Left lung (tissue), 10 donors: ENCODE measurements around the gene DYRK1A. TPM values are rescaled to one million over a fixed set of nuclear protein-coding genes. Genes with fewer than 3 reads are reported as not detected.

Experiments
- ATAC-seq: fragments of 200-7000 bp; cut with Tn5 transposase; one replicate; pipeline ENCODE4 v1.9.1; 2020; ENCODE audit warnings: moderate library complexity
- DNase-seq, 4 donors: peaks; one replicate each; pipeline ENCODE4 v3.0.0-alpha.2; 2013 to 2020
- H3K27ac ChIP-seq, 2 donors: fragments of 200-600 bp; sonication (generic) in 1 of 2; one replicate each; pipeline versions ENCODE4 v1.5.0 to v1.8.0; 2020 to 2021
- H3K27me3 ChIP-seq, 2 donors: fragments of 200-600 bp; sonication (generic) in 1 of 2; one replicate each; pipeline versions ENCODE4 v1.5.0 to v1.8.0; 2020 to 2021
- H3K36me3 ChIP-seq, 2 donors: fragments of 200-600 bp; sonication (generic) in 1 of 2; one replicate each; pipeline versions ENCODE4 v1.5.0 to v1.8.0; 2020 to 2021
- H3K4me1 ChIP-seq, 2 donors: fragments of 200-600 bp; one replicate each; pipeline ENCODE4 v1.8.0; 2021
- H3K4me3 ChIP-seq, 2 donors: fragments of 200-600 bp; sonication (generic) in 1 of 2; one replicate each; pipeline versions ENCODE4 v1.5.0 to v1.8.0; 2020 to 2021; ENCODE audit warnings: mild to moderate bottlenecking in 1 of 2
- H3K9me3 ChIP-seq, 2 donors: fragments of 200-600 bp; sonication (generic) in 1 of 2; one replicate each; pipeline versions ENCODE4 v1.5.0 to v1.8.0; 2020 to 2021
- intact Hi-C, 2 donors: fragments of 100-400 bp; cut with DNase I; formaldehyde crosslinking; loops; one replicate each; pipeline versions ENCODE4 v1.11.2 to v1.14.2; 2022
- polyA plus RNA-seq, 6 donors: library from polyadenylated mRNA; unstranded; fragments of 120-200 nt; gene quantifications; one replicate each; pipeline ENCODE4 v1.2.1, GENCODE V29; 2013; ENCODE audit not compliant: insufficient read length in 6 of 6
- total RNA-seq, 2 donors: library from RNA; stranded (reverse); fragmentation: NEBNext Ultra II Directional; extraction: Animal tissue kit (Norgen Biotek cat#: 25700); gene quantifications; one replicate each; pipeline ENCODE4 v1.2.1, GENCODE V29; 2021
- TF ChIP-seq, protein P1 (sequence below), 2 donors: fragments of 200-600 bp; sonication (generic) in 1 of 2; IDR thresholded peaks; one replicate each; pipeline versions ENCODE4 v1.5.0 to v1.8.0; 2021; ENCODE audit warnings: antibody characterized with exemption in 2 of 2
- donor health status: DM: no; HTN: yes; CAD: no.
- donor health status: DM: no; HTN: no; CAD: no.

Gene DYRK1A
- total and polyA plus RNA-seq, 8 donors, result 57.0 to 69.9 (median 65.8) TPM

- Histone ChIP-seq H3K36me3 (no peaks in the 10 kb centered on the region), H3K4me3 (peak overlapping the region in 1 of 2 donors; percentile 14), H3K9me3 (no peaks in the 10 kb centered on the region), H3K4me1 (peaks cover 0 to 66% of the 10 kb centered on the region in 2 donors), H3K27me3 (no peaks in the 10 kb centered on the region), H3K27ac (peak overlapping the region in 1 of 2 donors; percentile 42)
- DNase-seq (peak in 1 of 4 donors; percentile 17), ATAC-seq (peak; percentile 85)
- intact Hi-C loops, result no loop called here
- TF ChIP-seq, protein P1, sequence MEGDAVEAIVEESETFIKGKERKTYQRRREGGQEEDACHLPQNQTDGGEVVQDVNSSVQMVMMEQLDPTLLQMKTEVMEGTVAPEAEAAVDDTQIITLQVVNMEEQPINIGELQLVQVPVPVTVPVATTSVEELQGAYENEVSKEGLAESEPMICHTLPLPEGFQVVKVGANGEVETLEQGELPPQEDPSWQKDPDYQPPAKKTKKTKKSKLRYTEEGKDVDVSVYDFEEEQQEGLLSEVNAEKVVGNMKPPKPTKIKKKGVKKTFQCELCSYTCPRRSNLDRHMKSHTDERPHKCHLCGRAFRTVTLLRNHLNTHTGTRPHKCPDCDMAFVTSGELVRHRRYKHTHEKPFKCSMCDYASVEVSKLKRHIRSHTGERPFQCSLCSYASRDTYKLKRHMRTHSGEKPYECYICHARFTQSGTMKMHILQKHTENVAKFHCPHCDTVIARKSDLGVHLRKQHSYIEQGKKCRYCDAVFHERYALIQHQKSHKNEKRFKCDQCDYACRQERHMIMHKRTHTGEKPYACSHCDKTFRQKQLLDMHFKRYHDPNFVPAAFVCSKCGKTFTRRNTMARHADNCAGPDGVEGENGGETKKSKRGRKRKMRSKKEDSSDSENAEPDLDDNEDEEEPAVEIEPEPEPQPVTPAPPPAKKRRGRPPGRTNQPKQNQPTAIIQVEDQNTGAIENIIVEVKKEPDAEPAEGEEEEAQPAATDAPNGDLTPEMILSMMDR (IDR thresholded peaks at IDR 0.05), result peak; percentile 42 to 49
Measured at GRCh38 chr21:37463083-37463801, 96.7 kb downstream of the DYRK1A start.

- Histone ChIP-seq H3K4me3 (no peak overlapping the region), H3K27ac (no peak overlapping the region), H3K4me1 (peaks cover 0 to 33% of the 10 kb centered on the region in 2 donors), H3K9me3 (no peaks in the 10 kb centered on the region), H3K27me3 (no peaks in the 10 kb centered on the region), H3K36me3 (no peaks in the 10 kb centered on the region)
- ATAC-seq (no peak), DNase-seq (no peak)
- intact Hi-C loops, result no loop called here
- TF ChIP-seq, protein P1 (IDR thresholded peaks at IDR 0.05), result no peak
Measured at GRCh38 chr21:37467082-37467481, 100.5 kb downstream of the DYRK1A start.

GRCh38 chr21:37468909-37469308 is 102.3 kb downstream of the DYRK1A start:
- Histone ChIP-seq H3K36me3 (peaks cover 0 to 13% of the 10 kb centered on the region in 2 donors), H3K4me1 (peaks cover 0 to 16% of the 10 kb centered on the region in 2 donors), H3K27me3 (no peaks in the 10 kb centered on the region), H3K9me3 (no peaks in the 10 kb centered on the region), H3K4me3 (no peak overlapping the region), H3K27ac (no peak overlapping the region)
- ATAC-seq, result no peak
- DNase-seq, result no peak
- TF ChIP-seq, protein P1 (IDR thresholded peaks at IDR 0.05), result no peak
- intact Hi-C loops, result no loop called here

GRCh38 chr21:37469441-37469840 is 102.9 kb downstream of the DYRK1A start:
- TF ChIP-seq, protein P1 (IDR thresholded peaks at IDR 0.05), result no peak
- Histone ChIP-seq H3K27ac (no peak overlapping the region), H3K36me3 (peaks cover 0 to 18% of the 10 kb centered on the region in 2 donors), H3K27me3 (no peaks in the 10 kb centered on the region), H3K4me3 (no peak overlapping the region), H3K9me3 (no peaks in the 10 kb centered on the region), H3K4me1 (peaks cover 0 to 11% of the 10 kb centered on the region in 2 donors)
- intact Hi-C loops, result no loop called here
- ATAC-seq (no peak), DNase-seq (no peak)

- no peak overlapping the region for H3K4me3 ChIP-seq
- TF ChIP-seq, protein P1 (IDR thresholded peaks at IDR 0.05), result no peak
- peaks cover 0 to 18% of the 10 kb centered on the region in 2 donors for H3K36me3 ChIP-seq
- H3K27ac ChIP-seq, result no peak overlapping the region
- ATAC-seq (no peak), DNase-seq (no peak)
- no peaks in the 10 kb centered on the region for H3K27me3 ChIP-seq
- peaks cover 0 to 25% of the 10 kb centered on the region in 2 donors for H3K4me1 ChIP-seq
- intact Hi-C loops, result no loop called here
- no peaks in the 10 kb centered on the region for H3K9me3 ChIP-seq
Measured at GRCh38 chr21:37472581-37472980, 106.0 kb downstream of the DYRK1A start.
